ENCODE measurements around the gene TSHZ1. TPM values are rescaled to one million over a fixed set of nuclear protein-coding genes. Genes with fewer than 3 reads are reported as not detected.

TSHZ1 gene
- polyA plus RNA-seq, 1 donor from 2014 or later: 3.5 TPM

DNA sequence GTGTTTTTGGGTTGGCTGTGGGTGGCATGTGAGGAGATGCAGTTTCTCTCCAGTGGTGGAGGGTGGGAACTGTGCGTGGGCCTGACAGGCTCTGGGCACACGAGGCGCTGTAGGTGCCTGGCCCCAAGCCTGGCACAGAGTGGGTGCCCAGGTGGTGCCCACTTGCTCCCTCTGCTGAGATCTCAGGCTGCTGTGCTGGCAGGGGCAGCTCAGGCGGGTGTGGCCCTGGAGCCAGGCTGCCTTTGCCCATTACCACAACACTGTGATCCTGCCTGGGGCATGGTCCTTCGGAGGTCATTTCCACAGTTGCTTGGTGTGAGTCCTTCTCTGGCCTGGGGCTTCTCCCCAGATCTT is 20.4 kb downstream of the TSHZ1 start:
- Mint-ChIP-seq H3K27ac (no peak overlapping the region), H3K4me3 (no peak overlapping the region), H3K36me3 (no peaks in the 10 kb centered on the region), H3K27me3 (no peaks in the 10 kb centered on the region), H3K9me3 (no peaks in the 10 kb centered on the region), H3K4me1 (peaks cover 4 to 12% (median 9%) of the 10 kb centered on the region in 3 donors)

DNA sequence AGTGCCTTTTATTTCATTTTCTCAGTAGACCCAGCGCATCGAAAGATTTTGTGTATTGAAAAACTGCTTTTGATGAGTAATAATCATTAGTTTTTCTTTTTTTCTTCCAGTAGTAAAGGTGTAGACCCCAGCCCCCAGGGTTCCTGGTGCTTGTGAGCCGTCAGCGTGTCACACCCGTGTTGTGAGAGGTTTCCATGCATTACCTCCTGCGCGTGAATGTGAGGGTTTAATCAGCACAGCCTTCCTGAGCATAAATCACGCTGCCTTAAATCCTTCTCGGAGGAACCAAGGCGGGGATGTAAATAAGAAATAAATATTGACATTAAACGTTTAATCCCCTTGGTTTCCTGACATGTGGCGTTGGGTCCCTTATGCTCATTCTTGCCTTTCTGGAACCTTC is 24.3 kb downstream of the TSHZ1 start:
- Mint-ChIP-seq H3K9me3 (no peaks in the 10 kb centered on the region), H3K27me3 (no peaks in the 10 kb centered on the region), H3K4me3 (no peak overlapping the region), H3K4me1 (peaks cover 2 to 15% (median 6%) of the 10 kb centered on the region in 3 donors), H3K36me3 (peaks cover 3% of the 10 kb centered on the region), H3K27ac (no peak overlapping the region)

DNA sequence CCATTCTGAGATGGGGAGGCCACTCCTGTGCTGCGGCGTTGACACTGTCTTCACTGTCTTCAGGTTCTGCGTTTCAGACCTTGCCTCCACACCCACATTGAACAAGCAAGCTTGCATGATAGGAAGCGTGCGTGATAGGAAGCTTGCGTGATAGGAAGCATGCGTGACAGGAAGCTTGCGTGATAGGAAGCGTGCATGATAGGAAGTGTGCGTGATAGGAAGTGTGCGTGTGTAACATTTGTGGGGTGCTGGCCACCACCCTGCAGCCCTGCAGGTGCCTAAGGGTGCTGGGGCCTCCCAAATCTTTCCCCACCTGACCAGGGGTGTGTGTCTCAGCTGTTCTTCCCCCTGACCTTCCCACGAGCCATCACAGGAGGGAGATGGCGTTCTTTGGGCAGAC is 25.3 kb downstream of the TSHZ1 start:
- Mint-ChIP-seq H3K27me3 (no peaks in the 10 kb centered on the region), H3K9me3 (no peaks in the 10 kb centered on the region), H3K27ac (no peak overlapping the region), H3K4me3 (no peak overlapping the region), H3K36me3 (peaks cover 3% of the 10 kb centered on the region), H3K4me1 (peaks cover 2 to 16% (median 6%) of the 10 kb centered on the region in 3 donors)

DNA sequence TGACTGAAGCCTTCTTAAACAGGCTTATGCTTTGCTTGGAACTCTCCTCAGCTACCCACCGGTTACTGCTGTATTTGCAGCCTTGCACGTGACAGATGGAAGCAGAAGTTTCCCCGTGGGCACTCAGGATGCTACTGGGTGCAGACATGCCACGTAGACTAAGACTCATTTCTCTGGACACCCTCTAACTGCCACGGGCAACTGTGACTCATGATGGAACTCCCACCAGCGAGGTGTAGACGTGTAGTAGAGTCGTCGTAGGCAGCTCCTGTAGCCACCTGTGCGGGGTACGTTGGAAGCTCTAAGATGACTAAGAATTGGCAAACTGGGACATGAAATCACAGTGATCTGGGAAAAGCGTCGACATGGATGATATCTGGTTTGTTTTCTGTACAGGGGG is 27.5 kb downstream of the TSHZ1 start:
- Mint-ChIP-seq H3K36me3 (peaks cover 3% of the 10 kb centered on the region), H3K9me3 (no peaks in the 10 kb centered on the region), H3K27me3 (no peaks in the 10 kb centered on the region), H3K4me1 (peaks cover 7 to 16% (median 12%) of the 10 kb centered on the region in 3 donors), H3K27ac (peak overlapping the region in 1 of 3 donors; percentile 16), H3K4me3 (no peak overlapping the region)

DNA sequence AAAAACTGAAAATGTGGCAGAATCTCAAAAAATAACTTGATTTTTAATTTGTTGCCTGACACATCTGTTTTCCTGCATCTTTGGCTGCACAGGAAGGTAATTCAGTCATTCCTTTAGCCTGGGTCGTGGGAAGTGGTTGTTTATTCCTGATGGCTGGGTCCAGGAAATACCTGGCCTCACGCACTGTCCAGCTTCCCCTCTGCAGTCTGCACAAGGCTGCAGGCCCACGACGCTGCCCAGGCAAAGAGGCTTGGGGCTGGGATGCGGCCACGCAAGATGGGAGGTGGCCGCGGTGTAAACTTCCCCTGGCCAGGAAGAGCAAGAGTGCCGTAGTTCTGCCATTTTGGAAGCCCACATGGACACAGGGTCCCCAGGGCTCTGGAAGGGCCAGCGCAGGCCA is 28.2 kb downstream of the TSHZ1 start:
- no peak overlapping the region for H3K27ac Mint-ChIP-seq
- H3K4me3 Mint-ChIP-seq: no peak overlapping the region
- H3K9me3 Mint-ChIP-seq: no peaks in the 10 kb centered on the region
- H3K36me3 Mint-ChIP-seq: peaks cover 3% of the 10 kb centered on the region
- H3K4me1 Mint-ChIP-seq: peaks cover 9 to 16% (median 12%) of the 10 kb centered on the region in 3 donors
- no peaks in the 10 kb centered on the region for H3K27me3 Mint-ChIP-seq

DNA sequence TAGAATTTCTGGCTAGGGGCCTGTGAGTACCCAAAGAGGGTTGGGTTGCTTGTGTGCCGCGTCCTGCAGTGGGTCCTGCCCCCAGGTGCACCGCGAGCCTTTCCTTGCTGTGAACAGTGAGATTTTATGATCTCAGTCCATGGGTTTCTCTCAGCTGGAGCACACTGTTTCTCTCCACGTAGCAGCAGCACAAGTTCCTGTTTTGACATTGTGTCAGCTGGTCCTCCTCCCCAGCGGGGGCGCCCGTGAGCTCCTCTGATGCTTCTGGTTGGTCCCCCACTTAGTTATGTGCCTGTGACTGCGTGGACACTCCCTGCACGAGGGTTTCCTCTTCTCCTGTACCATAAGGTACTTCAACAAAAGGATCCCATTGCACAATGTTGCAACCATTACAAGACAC is 29.8 kb downstream of the TSHZ1 start:
- Mint-ChIP-seq H3K9me3 (no peaks in the 10 kb centered on the region), H3K27me3 (no peaks in the 10 kb centered on the region), H3K4me1 (peaks cover 11 to 20% (median 17%) of the 10 kb centered on the region in 3 donors), H3K27ac (no peak overlapping the region), H3K4me3 (peak overlapping the region in 1 of 4 donors; percentile 58), H3K36me3 (peaks cover 3% of the 10 kb centered on the region)

DNA sequence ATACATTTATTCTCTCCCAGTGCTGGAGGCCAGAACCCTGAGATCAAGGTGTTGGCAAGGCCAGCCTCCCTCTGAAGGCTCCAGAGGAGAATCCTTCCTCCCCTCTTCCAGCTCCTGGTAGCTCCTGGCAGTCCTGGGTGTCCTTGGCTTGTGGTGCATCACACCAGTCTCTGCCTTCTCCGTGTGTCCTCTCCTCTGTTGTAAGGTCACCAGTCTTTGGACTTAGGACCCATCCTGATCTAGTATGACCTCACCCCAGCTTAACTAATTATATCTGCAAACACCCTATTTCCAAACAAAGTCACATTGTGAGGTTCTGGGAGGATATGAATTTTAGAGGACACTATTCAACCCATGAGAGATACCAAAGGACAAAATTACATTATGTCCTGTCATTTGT is 31.1 kb downstream of the TSHZ1 start:
- H3K9me3 Mint-ChIP-seq: no peaks in the 10 kb centered on the region
- H3K4me3 Mint-ChIP-seq: no peak overlapping the region
- H3K36me3 Mint-ChIP-seq: peaks cover 7% of the 10 kb centered on the region
- peaks cover 20 to 21% (median 21%) of the 10 kb centered on the region in 3 donors for H3K4me1 Mint-ChIP-seq
- no peaks in the 10 kb centered on the region for H3K27me3 Mint-ChIP-seq
- peak overlapping the region in 1 of 3 donors; percentile 63 for H3K27ac Mint-ChIP-seq

DNA sequence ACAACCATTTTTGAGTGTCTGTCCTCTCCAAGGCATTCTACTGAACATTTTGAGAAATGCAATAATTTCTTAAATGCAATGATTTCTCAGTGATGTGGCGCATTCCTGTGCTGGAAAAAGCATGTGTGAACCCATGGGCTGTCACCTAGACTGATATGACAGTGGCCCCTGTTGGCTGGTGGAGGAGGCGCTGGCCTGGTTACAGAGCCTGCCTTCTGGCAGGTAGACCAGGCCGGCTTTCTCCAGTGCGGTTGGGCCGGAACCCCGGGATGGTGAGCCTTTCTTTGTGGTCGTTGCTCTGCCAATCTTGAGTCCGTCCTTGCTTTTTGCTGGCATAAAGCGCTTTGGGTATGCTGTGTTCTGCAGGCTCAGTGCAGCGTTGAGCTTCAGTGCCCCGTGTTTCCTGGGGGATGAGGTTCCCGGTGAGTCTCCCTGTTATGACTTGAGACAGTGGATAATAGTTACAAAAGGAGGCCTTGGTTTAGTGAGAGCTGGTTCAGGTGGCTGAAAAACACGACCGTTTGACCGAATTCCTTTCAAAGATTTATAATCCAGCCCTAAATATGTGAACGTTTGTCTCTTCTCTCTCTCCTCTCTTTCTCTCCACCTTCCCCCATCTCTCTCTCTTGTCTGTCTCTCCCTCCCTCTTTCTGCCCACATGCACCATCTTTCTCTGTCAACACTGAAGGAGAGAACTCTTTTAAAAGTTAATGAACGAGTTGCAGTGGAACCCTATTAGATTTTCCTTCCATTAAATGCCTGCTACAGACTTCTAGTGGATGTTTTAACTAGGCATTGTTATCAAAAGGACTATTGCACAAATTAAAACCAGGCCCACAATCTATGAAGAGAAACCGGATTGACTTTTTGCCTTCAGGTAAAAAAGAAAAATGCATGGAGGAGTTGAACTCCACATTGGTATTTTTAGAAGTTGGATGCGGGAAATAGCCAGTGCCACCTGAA is 34.0 kb downstream of the TSHZ1 start:
- Mint-ChIP-seq H3K4me3 (peak overlapping the region in 1 of 4 donors; percentile 57), H3K4me1 (peaks cover 35 to 36% (median 36%) of the 10 kb centered on the region in 3 donors), H3K27me3 (no peaks in the 10 kb centered on the region), H3K27ac (no peak overlapping the region), H3K36me3 (peaks cover 5% of the 10 kb centered on the region), H3K9me3 (no peaks in the 10 kb centered on the region)

DNA sequence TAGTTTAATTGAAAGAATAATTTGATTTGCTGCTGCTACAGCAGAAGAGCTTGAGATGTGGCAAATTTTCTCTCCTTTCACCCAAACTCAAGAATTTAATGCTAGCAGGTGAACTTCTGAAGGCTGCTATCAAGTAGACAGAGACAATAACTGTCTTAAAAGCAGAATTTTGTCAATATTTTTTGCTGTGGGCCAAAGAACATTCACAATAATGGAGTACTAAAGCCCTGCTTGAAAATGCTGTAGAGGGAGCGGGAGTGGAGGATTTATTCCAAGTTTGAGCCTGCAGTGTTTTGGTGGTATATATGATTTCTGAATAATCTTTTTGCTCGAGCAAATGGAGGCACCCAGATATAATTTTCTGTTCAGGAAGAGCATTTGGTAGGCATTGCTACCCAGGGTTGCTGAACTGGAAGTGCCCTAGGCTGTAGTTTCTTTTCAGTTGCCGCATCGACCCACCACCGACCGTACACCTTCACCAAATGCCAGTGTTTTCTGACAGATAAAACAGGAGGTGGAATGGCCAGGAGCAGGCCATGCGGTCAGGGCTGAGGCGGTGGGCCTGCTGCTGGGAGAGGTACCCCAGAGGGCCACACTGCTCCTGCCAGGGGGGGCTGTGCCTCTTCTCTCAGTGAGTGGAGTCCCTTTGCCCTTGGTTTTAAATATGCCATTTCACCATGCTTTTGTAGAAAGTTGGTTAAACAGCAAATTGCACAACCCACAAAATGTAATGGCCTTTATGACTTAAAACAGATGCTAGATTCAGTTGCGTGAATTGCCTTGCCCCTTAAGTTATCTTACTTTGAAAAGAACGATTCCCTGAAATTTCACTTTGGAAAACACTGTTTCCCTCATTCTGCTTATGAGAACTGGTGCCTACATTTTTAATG is 36.4 kb downstream of the TSHZ1 start:
- peaks cover 5% of the 10 kb centered on the region for H3K36me3 Mint-ChIP-seq
- H3K4me3 Mint-ChIP-seq: peak overlapping the region; percentile 71 to 91 (median 80)
- H3K27ac Mint-ChIP-seq: peak overlapping the region; percentile 18 to 89 (median 74)
- H3K9me3 Mint-ChIP-seq: no peaks in the 10 kb centered on the region
- H3K4me1 Mint-ChIP-seq: peaks cover 34 to 43% (median 38%) of the 10 kb centered on the region in 3 donors
- H3K27me3 Mint-ChIP-seq: no peaks in the 10 kb centered on the region

DNA sequence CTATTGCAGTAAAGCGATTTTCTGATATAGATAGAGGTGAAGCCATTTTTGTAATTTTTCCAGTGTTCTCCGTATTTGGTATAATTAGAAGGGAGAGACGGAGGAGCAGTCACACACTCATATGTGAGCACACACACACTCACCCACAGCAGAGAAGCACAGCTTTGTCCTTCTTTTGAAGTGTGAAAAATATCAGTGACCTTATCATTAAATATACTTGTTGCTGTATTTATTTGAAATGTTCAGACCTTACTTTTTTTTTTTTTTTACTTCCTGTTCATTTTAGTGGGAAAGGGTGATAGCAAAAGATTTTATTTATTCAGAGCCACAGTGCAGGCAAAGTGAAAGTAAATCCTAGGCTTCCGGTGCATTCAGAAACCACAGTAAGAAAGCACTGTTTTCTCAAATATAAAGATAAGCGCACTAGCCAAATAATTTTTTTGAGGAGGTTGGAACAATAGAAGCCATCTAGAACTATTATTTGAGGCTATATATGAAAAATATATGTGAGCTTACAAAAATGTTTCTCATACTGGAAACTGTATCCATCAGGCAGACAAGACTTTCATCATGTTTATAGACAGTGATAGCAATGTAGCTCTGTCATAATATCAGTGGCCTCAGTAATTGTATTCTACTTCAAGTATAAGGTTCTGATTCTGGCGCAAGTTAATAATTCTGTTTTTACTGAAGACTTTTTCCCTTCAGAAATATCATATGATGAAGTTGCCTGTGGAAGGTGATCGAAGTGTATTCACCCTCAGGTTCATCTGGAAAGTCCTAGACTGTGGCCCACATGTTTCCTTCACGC is 37.2 kb downstream of the TSHZ1 start:
- no peaks in the 10 kb centered on the region for H3K9me3 Mint-ChIP-seq
- H3K27ac Mint-ChIP-seq: peak overlapping the region; percentile 42 to 89 (median 74)
- H3K36me3 Mint-ChIP-seq: peaks cover 5% of the 10 kb centered on the region
- H3K4me3 Mint-ChIP-seq: peak overlapping the region; percentile 71 to 91 (median 80)
- no peaks in the 10 kb centered on the region for H3K27me3 Mint-ChIP-seq
- H3K4me1 Mint-ChIP-seq: peaks cover 31 to 43% (median 37%) of the 10 kb centered on the region in 3 donors

DNA sequence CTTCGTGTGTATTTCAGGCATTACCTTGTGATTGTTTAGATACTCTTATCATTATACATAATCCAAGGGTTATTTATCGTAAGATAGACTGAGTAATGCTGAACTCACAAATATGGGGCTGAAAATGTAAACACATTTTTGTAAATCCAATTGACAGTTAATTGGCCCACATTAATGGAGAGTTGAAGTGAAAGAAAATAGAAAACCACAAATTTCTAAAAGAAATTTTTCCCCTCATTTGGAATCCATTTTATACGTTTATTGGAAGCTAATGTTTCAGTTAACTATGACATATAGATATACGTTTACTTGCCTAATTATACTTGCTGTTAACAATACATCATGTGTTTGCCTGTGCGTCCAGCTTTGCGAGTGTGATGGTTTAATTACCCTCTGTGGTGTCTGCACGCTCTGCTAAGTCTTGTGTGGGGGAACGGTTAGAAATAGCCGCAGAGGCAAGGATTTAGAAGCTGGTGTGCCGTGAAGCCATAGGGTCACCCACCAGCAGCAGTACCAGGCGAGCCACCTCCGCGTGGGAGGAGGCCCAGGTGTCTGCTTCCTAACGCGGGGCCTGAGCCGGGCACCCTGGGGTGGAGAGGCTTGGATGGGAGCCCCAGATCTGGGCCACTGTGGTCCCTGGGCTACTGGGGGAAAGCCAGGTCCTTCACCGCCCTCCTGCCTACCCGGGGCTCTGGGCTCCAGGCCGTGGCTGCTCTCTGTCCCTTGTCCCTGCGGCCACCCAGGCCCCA is 38.0 kb downstream of the TSHZ1 start:
- Mint-ChIP-seq H3K27ac (peak overlapping the region in 2 of 3 donors; percentile 42 to 89), H3K36me3 (peaks cover 5% of the 10 kb centered on the region), H3K4me3 (peak overlapping the region; percentile 71 to 91 (median 80)), H3K27me3 (no peaks in the 10 kb centered on the region), H3K9me3 (no peaks in the 10 kb centered on the region), H3K4me1 (peaks cover 30 to 47% (median 44%) of the 10 kb centered on the region in 3 donors)

DNA sequence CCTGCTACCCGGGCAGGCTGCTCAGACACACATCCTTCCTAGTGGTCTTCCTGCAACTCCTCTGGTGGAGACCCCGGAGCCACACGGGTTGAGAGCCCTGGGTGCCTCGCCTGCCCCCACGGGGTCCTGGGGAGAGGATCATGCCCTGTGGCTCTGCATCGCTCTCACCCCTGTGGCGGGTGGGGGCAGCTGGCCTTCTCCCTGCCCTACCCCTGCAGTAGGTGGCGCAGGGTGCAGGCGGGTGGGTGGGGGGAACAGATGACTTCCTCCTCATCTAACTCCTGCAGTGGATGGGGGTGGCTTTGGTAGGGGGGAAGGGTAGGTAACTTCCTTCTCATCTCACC is 38.5 kb downstream of the TSHZ1 start:
- H3K9me3 Mint-ChIP-seq: no peaks in the 10 kb centered on the region
- H3K36me3 Mint-ChIP-seq: peaks cover 5% of the 10 kb centered on the region
- H3K27me3 Mint-ChIP-seq: no peaks in the 10 kb centered on the region
- peaks cover 30 to 47% (median 44%) of the 10 kb centered on the region in 3 donors for H3K4me1 Mint-ChIP-seq
- no peak overlapping the region for H3K4me3 Mint-ChIP-seq
- no peak overlapping the region for H3K27ac Mint-ChIP-seq

DNA sequence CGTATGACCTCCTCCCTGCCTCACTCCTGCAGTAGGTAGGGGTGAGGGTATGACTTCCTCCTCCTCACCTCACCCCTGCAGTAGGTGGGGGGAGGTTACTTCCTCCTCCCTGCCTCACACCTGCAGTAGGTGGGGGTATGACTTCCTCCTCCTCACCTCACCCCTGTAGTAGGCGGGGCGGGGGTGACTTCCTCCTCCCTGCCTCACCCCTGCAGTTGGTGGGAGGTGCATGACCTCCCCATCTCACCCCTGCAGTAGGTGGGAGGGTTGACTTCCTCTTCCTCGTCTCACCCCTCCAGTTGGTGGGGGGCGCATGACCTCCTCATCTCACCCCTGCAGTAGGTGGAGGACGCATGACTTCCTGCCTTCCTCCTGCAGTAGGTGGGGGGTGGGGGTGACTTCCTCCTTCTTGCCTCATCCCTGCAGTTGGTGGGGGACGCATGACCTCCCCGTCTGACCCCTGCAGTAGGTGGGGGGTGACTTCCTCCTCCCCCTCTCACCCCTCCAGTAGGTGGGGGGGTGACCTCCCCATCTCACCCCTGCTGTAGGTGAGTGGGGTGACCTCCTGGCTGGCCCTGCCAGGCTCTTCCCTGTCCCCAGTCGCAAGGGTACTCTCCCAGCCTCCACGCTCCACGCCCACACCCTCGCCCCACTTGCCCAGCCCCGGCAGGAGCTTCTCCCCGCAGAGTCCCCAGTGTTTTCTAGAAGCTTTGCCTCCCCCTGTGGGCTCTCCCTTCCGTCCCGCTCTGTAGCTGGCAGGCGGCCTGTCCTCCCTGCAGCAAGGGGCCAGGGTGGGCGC is 39.3 kb downstream of the TSHZ1 start:
- H3K4me3 Mint-ChIP-seq: peak overlapping the region in 1 of 4 donors; percentile 28
- no peaks in the 10 kb centered on the region for H3K27me3 Mint-ChIP-seq
- H3K27ac Mint-ChIP-seq: peak overlapping the region in 2 of 3 donors; percentile 21 to 86
- H3K4me1 Mint-ChIP-seq: peaks cover 30 to 46% (median 44%) of the 10 kb centered on the region in 3 donors
- H3K36me3 Mint-ChIP-seq: peaks cover 5% of the 10 kb centered on the region
- no peaks in the 10 kb centered on the region for H3K9me3 Mint-ChIP-seq
